ENCODE measurements around the gene AKAP17A.

DNA sequence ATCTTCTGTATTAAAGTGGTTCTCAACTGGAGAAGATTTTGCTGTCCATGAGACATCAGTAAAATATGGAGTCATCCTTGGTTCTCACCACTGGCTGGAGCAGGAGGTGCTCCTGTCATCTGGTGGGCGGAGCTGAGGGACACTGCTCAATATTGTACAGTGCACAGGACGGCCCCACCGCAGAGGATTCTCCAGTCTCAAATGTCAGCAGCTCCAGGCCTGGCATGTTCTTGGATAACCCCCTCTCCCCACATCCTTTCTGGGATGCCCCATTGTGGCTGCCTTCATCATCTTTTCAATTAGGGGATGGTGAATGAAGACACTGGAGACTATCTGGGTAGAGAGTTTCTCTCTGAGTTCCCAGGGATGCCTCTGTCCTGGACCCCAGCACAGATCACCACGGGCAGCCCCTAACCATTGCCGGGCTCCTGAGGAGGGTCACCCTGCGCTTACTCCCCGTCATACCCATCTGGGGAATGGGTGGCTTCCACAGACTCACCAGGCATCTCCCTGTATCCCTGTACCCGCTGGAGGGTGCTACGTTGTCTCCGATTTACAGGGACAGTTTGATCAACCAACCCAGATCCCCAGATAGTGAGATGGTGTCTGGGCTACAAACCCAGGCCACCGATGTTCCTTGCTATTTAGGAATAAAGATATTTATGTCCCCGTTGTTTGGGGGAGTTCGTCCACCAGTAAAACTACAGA lies 32.5 kb upstream of the AKAP17A start:
- TF ChIP-seq, protein P1, sequence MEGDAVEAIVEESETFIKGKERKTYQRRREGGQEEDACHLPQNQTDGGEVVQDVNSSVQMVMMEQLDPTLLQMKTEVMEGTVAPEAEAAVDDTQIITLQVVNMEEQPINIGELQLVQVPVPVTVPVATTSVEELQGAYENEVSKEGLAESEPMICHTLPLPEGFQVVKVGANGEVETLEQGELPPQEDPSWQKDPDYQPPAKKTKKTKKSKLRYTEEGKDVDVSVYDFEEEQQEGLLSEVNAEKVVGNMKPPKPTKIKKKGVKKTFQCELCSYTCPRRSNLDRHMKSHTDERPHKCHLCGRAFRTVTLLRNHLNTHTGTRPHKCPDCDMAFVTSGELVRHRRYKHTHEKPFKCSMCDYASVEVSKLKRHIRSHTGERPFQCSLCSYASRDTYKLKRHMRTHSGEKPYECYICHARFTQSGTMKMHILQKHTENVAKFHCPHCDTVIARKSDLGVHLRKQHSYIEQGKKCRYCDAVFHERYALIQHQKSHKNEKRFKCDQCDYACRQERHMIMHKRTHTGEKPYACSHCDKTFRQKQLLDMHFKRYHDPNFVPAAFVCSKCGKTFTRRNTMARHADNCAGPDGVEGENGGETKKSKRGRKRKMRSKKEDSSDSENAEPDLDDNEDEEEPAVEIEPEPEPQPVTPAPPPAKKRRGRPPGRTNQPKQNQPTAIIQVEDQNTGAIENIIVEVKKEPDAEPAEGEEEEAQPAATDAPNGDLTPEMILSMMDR (IDR thresholded peaks at IDR 0.05): no peak
- TF ChIP-seq POLR2A (IDR thresholded peaks at IDR 0.05): no peak

Data from lower leg skin (tissue), 3 donors.